ENCODE measurements around the gene STEAP1B. TPM values are rescaled to one million over a fixed set of nuclear protein-coding genes. Genes with fewer than 3 reads are reported as not detected.

The STEAP1B gene
- total RNA-seq, 5 donors from 2014 or later (not counting 1 experiment from before 2014, with no cell fraction given), result 0.28 to 0.44 (median 0.31) TPM; not detected in 1

DNA sequence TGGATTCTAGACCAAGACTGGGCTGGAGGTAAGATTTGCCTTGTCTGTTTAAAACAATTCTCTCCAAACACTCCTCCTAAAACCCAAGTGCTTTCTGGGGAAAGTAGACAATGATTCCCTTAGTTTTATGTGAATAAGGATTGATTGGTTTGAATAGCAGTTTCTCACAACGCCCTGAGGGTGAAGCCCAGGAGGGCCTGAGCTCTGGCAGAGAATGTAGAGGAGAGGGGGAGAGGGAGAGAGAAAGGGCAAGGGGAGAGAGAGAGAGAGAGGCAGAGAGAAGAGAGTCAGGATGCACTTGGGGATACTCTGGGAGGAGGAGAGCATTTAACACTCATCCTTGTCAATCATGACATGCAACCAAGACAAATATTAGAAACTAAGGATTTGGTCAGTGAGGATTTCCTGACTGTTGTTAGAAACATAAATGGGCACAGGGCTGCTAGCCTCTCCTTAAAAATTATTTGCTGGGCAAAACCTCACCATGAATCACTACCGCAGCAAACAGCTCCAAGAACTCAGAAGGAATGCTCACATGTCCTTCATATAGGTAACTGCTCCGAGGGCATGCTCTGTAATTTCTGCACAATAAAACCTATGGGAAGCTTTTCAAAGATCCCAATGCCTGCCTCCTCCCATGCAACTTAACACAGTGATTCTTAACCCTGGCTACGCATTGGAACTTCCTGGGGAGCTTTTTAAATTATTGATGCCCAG lies 87.9 kb downstream of the STEAP1B start:
- H3K27ac Mint-ChIP-seq, result no peak overlapping the region
- peaks cover 0 to 5% of the 10 kb centered on the region in 2 experiments for H3K27me3 ChIP-seq (replicated peaks in 1 of 2; ENCODE audit: control insufficient read depth in 2 of 2, extremely low read depth in 1 of 2, insufficient read depth in 2 of 2, low read length in 1 of 2)
- H3K36me3 Mint-ChIP-seq, result no peaks in the 10 kb centered on the region
- no peaks in the 10 kb centered on the region for H3K4me1 Mint-ChIP-seq
- H3K9me3 Mint-ChIP-seq, result no peaks in the 10 kb centered on the region
- H3K9me3 ChIP-seq, result no peaks in the 10 kb centered on the region
- ATAC-seq (replicated peaks in 1 of 4), result no peak
- H3K27me3 Mint-ChIP-seq, result peaks cover 0 to 1% of the 10 kb centered on the region in 2 donors
- no peaks in the 10 kb centered on the region for H3K36me3 ChIP-seq (ENCODE audit: control insufficient read depth in 2 of 2, extremely low read depth in 1 of 2, insufficient read depth in 1 of 2, low read length in 1 of 2)
- CTCF ChIA-PET, result no interaction called here
- POLR2A ChIA-PET, result interaction anchor here in 1 of 2 donors (0.5 kb wide), 1 partner anchor 286 kb away, joined by 7 read pairs; no protein-coding TSS in a partner anchor
- no peak overlapping the region for H3K4me3 ChIP-seq (ENCODE audit: control insufficient read depth in 1 of 2, extremely low read depth in 1 of 2, low read length in 1 of 2)
- DNase-seq, result no peak
- no peak overlapping the region for H3K4me3 Mint-ChIP-seq
- H3K4me1 ChIP-seq (ENCODE audit: control insufficient read depth in 1 of 2, extremely low read depth in 1 of 2, insufficient read depth in 2 of 2, low read length in 2 of 2), result no peaks in the 10 kb centered on the region
- H3K27ac ChIP-seq (ENCODE audit: low read length), result no peak overlapping the region
- WGBS (ENCODE audit: insufficient coverage), result 64% methylated on average over 3 of the region's 4 CpGs

DNA sequence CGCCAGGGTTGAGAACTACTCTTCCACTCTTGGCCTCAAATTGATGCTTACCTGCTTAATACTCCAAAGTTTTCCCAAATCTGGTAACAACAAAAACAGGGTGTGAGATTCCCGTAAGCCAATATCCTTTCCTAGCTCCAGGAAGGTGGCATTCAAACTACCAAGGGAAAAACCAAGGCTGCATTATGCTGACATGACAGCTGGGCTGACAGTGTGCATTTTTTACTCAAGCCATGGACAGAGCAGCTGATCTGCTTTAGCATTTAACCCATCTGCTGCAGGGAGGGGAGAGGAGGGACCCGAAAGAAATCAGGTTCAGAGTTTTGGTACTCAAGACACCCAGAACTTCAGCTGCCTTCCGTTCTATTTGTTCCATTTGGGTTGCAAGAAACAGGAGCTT lies 93.3 kb downstream of the STEAP1B start:
- ATAC-seq (replicated peaks in 1 of 4) (no peak), DNase-seq (no peak)
- Histone ChIP-seq H3K27ac (ENCODE audit: low read length) (no peak overlapping the region), H3K27me3 (replicated peaks in 1 of 2; ENCODE audit: control insufficient read depth in 2 of 2, extremely low read depth in 1 of 2, insufficient read depth in 2 of 2, low read length in 1 of 2) (no peaks in the 10 kb centered on the region), H3K36me3 (ENCODE audit: control insufficient read depth in 2 of 2, extremely low read depth in 1 of 2, insufficient read depth in 1 of 2, low read length in 1 of 2) (no peaks in the 10 kb centered on the region), H3K9me3 (no peaks in the 10 kb centered on the region), H3K4me3 (ENCODE audit: control insufficient read depth in 1 of 2, extremely low read depth in 1 of 2, low read length in 1 of 2) (no peak overlapping the region), H3K4me1 (ENCODE audit: control insufficient read depth in 1 of 2, extremely low read depth in 1 of 2, insufficient read depth in 2 of 2, low read length in 2 of 2) (peaks cover 3 to 12% of the 10 kb centered on the region in 2 experiments)
- ChIA-PET POLR2A (no interaction called here), CTCF (no interaction called here)
- H3K36me3 Mint-ChIP-seq, result no peaks in the 10 kb centered on the region
- H3K4me3 Mint-ChIP-seq, result no peak overlapping the region
- WGBS (ENCODE audit: insufficient coverage), result 93% methylated on average over 4 of the region's 4 CpGs
- H3K27me3 Mint-ChIP-seq, result peaks cover 0 to 1% of the 10 kb centered on the region in 2 donors
- H3K9me3 Mint-ChIP-seq, result no peaks in the 10 kb centered on the region
- no peak overlapping the region for H3K27ac Mint-ChIP-seq
- H3K4me1 Mint-ChIP-seq, result peaks cover 8 to 16% (median 13%) of the 10 kb centered on the region in 3 donors

GRCh38 chr7:22404421-22405023 lies 95.5 kb downstream of the STEAP1B start:
- H3K9me3 ChIP-seq, result no peaks in the 10 kb centered on the region
- no peak overlapping the region for H3K4me3 ChIP-seq (ENCODE audit: control insufficient read depth in 1 of 2, extremely low read depth in 1 of 2, low read length in 1 of 2)
- ATAC-seq (replicated peaks in 1 of 4) (no peak), DNase-seq (no peak)
- CTCF ChIA-PET, result interaction anchor here in 1 of 2 donors (0.5 kb wide), 1 partner anchor 273 kb away, joined by 3 read pairs; no protein-coding TSS in a partner anchor
- H3K9me3 Mint-ChIP-seq, result no peaks in the 10 kb centered on the region
- POLR2A ChIA-PET, result no interaction called here
- peaks cover 10 to 20% (median 13%) of the 10 kb centered on the region in 3 donors for H3K4me1 Mint-ChIP-seq
- peaks cover 0 to 1% of the 10 kb centered on the region in 2 donors for H3K27me3 Mint-ChIP-seq
- no peak overlapping the region for H3K27ac ChIP-seq (ENCODE audit: low read length)
- no peaks in the 10 kb centered on the region for H3K36me3 ChIP-seq (ENCODE audit: control insufficient read depth in 2 of 2, extremely low read depth in 1 of 2, insufficient read depth in 1 of 2, low read length in 1 of 2)
- WGBS (ENCODE audit: insufficient coverage), result 100% methylated on average over 1 of the region's 3 CpGs
- no peaks in the 10 kb centered on the region for H3K27me3 ChIP-seq (replicated peaks in 1 of 2; ENCODE audit: control insufficient read depth in 2 of 2, extremely low read depth in 1 of 2, insufficient read depth in 2 of 2, low read length in 1 of 2)
- no peak overlapping the region for H3K4me3 Mint-ChIP-seq
- H3K4me1 ChIP-seq (ENCODE audit: control insufficient read depth in 1 of 2, extremely low read depth in 1 of 2, insufficient read depth in 2 of 2, low read length in 2 of 2), result peaks cover 3 to 12% of the 10 kb centered on the region in 2 experiments
- no peak overlapping the region for H3K27ac Mint-ChIP-seq
- H3K36me3 Mint-ChIP-seq, result no peaks in the 10 kb centered on the region

- no CpG with 5 or more reads among the region's 2 CpGs for WGBS (ENCODE audit: insufficient coverage)
- ChIA-PET POLR2A (no interaction called here), CTCF (no interaction called here)
Measured at GRCh38 chr7:22403344-22403743, 96.6 kb downstream of the STEAP1B start.

GRCh38 chr7:22402250-22402649 lies 97.7 kb downstream of the STEAP1B start:
- Histone ChIP-seq H3K4me1 (ENCODE audit: control insufficient read depth in 1 of 2, extremely low read depth in 1 of 2, insufficient read depth in 2 of 2, low read length in 2 of 2) (peaks cover 3 to 12% of the 10 kb centered on the region in 2 experiments), H3K9me3 (no peaks in the 10 kb centered on the region), H3K36me3 (ENCODE audit: control insufficient read depth in 2 of 2, extremely low read depth in 1 of 2, insufficient read depth in 1 of 2, low read length in 1 of 2) (no peaks in the 10 kb centered on the region), H3K4me3 (ENCODE audit: control insufficient read depth in 1 of 2, extremely low read depth in 1 of 2, low read length in 1 of 2) (no peak overlapping the region), H3K27ac (ENCODE audit: low read length) (peak overlapping the region; percentile 8), H3K27me3 (replicated peaks in 1 of 2; ENCODE audit: control insufficient read depth in 2 of 2, extremely low read depth in 1 of 2, insufficient read depth in 2 of 2, low read length in 1 of 2) (no peaks in the 10 kb centered on the region)
- Mint-ChIP-seq H3K4me3 (no peak overlapping the region), H3K36me3 (no peaks in the 10 kb centered on the region), H3K9me3 (no peaks in the 10 kb centered on the region), H3K27me3 (no peaks in the 10 kb centered on the region), H3K27ac (peak overlapping the region; percentile 15 to 16), H3K4me1 (peaks cover 10 to 20% (median 13%) of the 10 kb centered on the region in 3 donors)
- POLR2A ChIA-PET, result no interaction called here
- DNase-seq (peak in 1 of 35 experiments; percentile 14), ATAC-seq (replicated peaks in 1 of 4) (peak in 1 of 4 experiments; percentile 29)
- WGBS (ENCODE audit: insufficient coverage), result 0% methylated on average over 1 of the region's 2 CpGs
- CTCF ChIA-PET, result interaction anchor here in 1 of 2 donors (0.6 kb wide), 1 partner anchor 9 kb away, joined by 3 read pairs; no protein-coding TSS in a partner anchor

More at GRCh38 chr7:22403344-22403743, 96.6 kb downstream of the STEAP1B start:
- Histone ChIP-seq H3K4me3 (ENCODE audit: control insufficient read depth in 1 of 2, extremely low read depth in 1 of 2, low read length in 1 of 2) (no peak overlapping the region), H3K27me3 (replicated peaks in 1 of 2; ENCODE audit: control insufficient read depth in 2 of 2, extremely low read depth in 1 of 2, insufficient read depth in 2 of 2, low read length in 1 of 2) (no peaks in the 10 kb centered on the region), H3K36me3 (ENCODE audit: control insufficient read depth in 2 of 2, extremely low read depth in 1 of 2, insufficient read depth in 1 of 2, low read length in 1 of 2) (no peaks in the 10 kb centered on the region), H3K9me3 (no peaks in the 10 kb centered on the region), H3K27ac (ENCODE audit: low read length) (no peak overlapping the region), H3K4me1 (ENCODE audit: control insufficient read depth in 1 of 2, extremely low read depth in 1 of 2, insufficient read depth in 2 of 2, low read length in 2 of 2) (peaks cover 3 to 12% of the 10 kb centered on the region in 2 experiments)
- no peak overlapping the region for H3K27ac Mint-ChIP-seq
- H3K36me3 Mint-ChIP-seq, result no peaks in the 10 kb centered on the region
- ATAC-seq (replicated peaks in 1 of 4), result no peak
- H3K27me3 Mint-ChIP-seq, result peaks cover 0 to 1% of the 10 kb centered on the region in 2 donors
- DNase-seq, result no peak
- H3K4me3 Mint-ChIP-seq, result no peak overlapping the region
- peaks cover 10 to 20% (median 13%) of the 10 kb centered on the region in 3 donors for H3K4me1 Mint-ChIP-seq
- H3K9me3 Mint-ChIP-seq, result no peaks in the 10 kb centered on the region

DNA sequence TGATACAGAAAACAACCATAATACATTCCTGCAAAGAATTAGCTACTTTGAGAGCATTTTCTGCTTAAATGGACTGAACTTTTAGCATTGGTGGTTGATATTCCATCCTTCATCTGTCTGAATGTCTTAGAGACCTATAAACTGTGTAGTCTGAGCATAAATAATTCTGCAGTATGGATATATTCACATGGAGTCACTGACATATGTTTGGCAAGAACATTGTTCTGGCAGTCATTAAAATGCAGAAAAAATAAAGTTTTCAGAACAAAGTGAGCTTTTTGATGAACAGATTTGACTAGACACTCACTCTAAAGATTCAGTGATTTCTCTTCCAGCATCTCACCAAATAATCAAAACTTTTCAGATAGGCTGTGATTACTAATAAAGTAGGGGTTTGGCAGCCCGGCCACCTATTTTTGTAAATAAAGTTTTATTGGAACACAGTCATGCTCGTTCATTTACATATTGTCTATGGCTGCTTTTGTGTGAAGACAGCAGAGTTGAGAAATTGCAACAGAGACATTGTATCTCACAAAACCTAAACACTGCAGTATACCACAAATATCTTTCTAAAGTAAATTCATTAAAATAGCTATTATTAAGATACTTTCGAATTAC lies 98.9 kb downstream of the STEAP1B start:
- CTCF ChIA-PET, result interaction anchor here in 1 of 2 donors (0.6 kb wide), 1 partner anchor 1509 kb away, joined by 6 read pairs; no protein-coding TSS in a partner anchor

More for the DNA sequence above, 98.9 kb downstream of the STEAP1B start:
- H3K9me3 Mint-ChIP-seq, result no peaks in the 10 kb centered on the region
- ATAC-seq (replicated peaks in 1 of 4), result no peak
- no peak overlapping the region for H3K27ac ChIP-seq (ENCODE audit: low read length)
- no peak for DNase-seq
- H3K36me3 ChIP-seq (ENCODE audit: control insufficient read depth in 2 of 2, extremely low read depth in 1 of 2, insufficient read depth in 1 of 2, low read length in 1 of 2), result no peaks in the 10 kb centered on the region
- H3K27me3 ChIP-seq (replicated peaks in 1 of 2; ENCODE audit: control insufficient read depth in 2 of 2, extremely low read depth in 1 of 2, insufficient read depth in 2 of 2, low read length in 1 of 2), result no peaks in the 10 kb centered on the region
- POLR2A ChIA-PET, result interaction anchor here in 1 of 2 donors (0.6 kb wide), 1 partner anchor 599 kb away, joined by 3 read pairs; no protein-coding TSS in a partner anchor
- no peak overlapping the region for H3K4me3 ChIP-seq (ENCODE audit: control insufficient read depth in 1 of 2, extremely low read depth in 1 of 2, low read length in 1 of 2)
- H3K4me1 Mint-ChIP-seq, result peaks cover 10 to 20% (median 13%) of the 10 kb centered on the region in 3 donors
- no peaks in the 10 kb centered on the region for H3K36me3 Mint-ChIP-seq
- no peak overlapping the region for H3K4me3 Mint-ChIP-seq
- no peaks in the 10 kb centered on the region for H3K27me3 Mint-ChIP-seq
- peaks cover 3 to 12% of the 10 kb centered on the region in 2 experiments for H3K4me1 ChIP-seq (ENCODE audit: control insufficient read depth in 1 of 2, extremely low read depth in 1 of 2, insufficient read depth in 2 of 2, low read length in 2 of 2)
- no CpG with 5 or more reads among the region's 3 CpGs for WGBS (ENCODE audit: insufficient coverage)
- no peak overlapping the region for H3K27ac Mint-ChIP-seq
- no peaks in the 10 kb centered on the region for H3K9me3 ChIP-seq
